Neural progenitor cell (in vitro differentiated cells): ENCODE data around the gene RMP24.

Experiments
- CTCF ChIP-seq: fragments of 200-600 bp; sonication (generic); IDR thresholded peaks from 2 replicates; pipeline ENCODE4 v1.5.1; 2017; ENCODE audit warnings: antibody characterized with exemption, mild to moderate bottlenecking
- EZH2 ChIP-seq: fragments of 200-600 bp; sonication (generic); IDR thresholded peaks from 2 replicates; pipeline ENCODE4 v1.6.1; 2017; ENCODE audit warnings: antibody characterized with exemption, mild to moderate bottlenecking, moderate library complexity

- TF ChIP-seq CTCF (no peak), EZH2 (no peak)
These were observed 56.4 kb downstream of the RMP24 start for GRCh38 chr18:36028859-36029258.
